C4-2B (cell line): ENCODE measurements around the gene CCDC82.

ENCODE experiments used
- H3K27ac ChIP-seq: fragments of 450-650 bp; 2 replicates; pipeline ENCODE4 v1.5.1; 2017
- CTCF ChIP-seq: fragments of 450-650 bp; conservative IDR thresholded peaks from 2 replicates; pipeline ENCODE4 v1.5.1; 2017; ENCODE audit warnings: mild to moderate bottlenecking
- ZFX ChIP-seq: fragments of 450-650 bp; IDR thresholded peaks from 2 replicates; pipeline ENCODE4 v1.6.1; 2017

The CCDC82 gene

DNA sequence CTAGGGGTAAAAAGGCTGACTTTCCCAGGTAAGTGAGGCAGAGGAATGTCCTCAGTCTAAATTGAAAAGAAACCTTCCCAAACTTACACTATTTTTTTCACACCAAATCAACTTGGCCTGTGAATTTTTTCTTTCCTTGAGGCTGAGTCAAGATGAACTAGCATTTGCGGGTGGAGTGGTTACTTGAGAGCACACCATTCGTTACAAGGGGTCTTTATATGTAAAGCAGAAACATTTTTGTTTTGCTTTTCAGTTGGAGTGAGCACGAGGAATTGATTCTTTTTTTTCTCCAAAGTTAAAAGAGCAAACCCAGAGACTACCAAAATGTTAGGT lies 83.1 kb downstream of the CCDC82 start:
- H3K27ac ChIP-seq = no peak overlapping the region
- TF ChIP-seq ZFX = no peak
- no peak for TF ChIP-seq CTCF

DNA sequence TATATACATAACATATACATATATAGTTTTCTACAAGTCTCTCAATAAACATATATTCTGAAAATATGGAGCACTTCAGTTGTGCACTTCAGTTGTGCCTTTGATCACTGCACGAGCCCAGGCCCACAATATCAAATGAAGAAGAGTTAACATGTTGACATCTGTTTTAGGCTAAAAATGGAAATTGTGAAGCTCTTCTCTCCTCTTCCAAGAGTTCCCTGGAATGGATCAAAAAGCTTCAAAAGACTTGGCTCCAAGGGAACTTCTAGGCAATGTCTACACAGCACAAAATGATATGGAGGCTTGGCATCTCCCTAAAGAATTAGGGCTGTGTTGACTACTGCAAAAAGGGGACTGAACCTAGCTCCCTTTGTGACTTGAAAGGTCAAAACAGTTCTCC lies 83.6 kb downstream of the CCDC82 start:
- no peak overlapping the region for H3K27ac ChIP-seq
- TF ChIP-seq ZFX (no peak), CTCF (no peak)

GRCh38 chr11:96303980-96304379 lies 85.7 kb downstream of the CCDC82 start:
- TF ChIP-seq ZFX = no peak
- no peak for TF ChIP-seq CTCF

DNA sequence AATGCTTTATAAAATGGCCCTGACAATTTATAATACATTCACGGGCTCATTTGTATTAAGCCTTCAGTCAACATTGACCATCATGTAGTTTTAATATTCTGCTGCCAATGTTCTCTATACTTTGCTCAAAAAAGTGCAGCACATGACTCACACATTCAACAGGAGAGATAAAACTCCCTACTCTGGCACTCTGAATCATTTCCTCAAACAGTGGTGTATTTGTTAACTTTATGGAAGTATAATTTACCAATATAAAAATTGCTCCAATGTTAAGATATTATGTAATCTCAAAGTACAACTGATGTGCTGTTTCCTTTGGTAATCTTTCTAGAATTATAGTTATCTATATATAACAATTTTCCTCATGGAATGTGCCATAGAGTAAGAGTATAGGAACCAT lies 86.6 kb downstream of the CCDC82 start:
- no peak overlapping the region for H3K27ac ChIP-seq
- TF ChIP-seq CTCF (no peak), ZFX (no peak)

More at GRCh38 chr11:96303980-96304379, 85.7 kb downstream of the CCDC82 start:
- no peak overlapping the region for H3K27ac ChIP-seq
